ENCODE measurements around the gene ATL3. TPM values are rescaled to one million over a fixed set of nuclear protein-coding genes. Genes with fewer than 3 reads are reported as not detected.
"Not testable (repeated sequence)": the region's sequence is repeated elsewhere in the genome, so short reads cannot be mapped to it uniquely, and the experiment has no call there.

The ATL3 gene
- total RNA-seq, 4 donors from 2014 or later, result 81.4 to 102 (median 92.9) TPM

- Histone ChIP-seq H3K27ac (peak overlapping the region; percentile 86 to 99 (median 91)), H3K4me1 (peaks cover 0 to 83% (median 46%) of the 10 kb centered on the region in 4 donors), H3K4me3 (peak overlapping the region in 2 of 4 donors; percentile 17 to 69), H3K27me3 (no peaks in the 10 kb centered on the region), H3K36me3 (peaks cover 0 to 8% (median 0%) of the 10 kb centered on the region in 3 donors), H3K9me3 (no peaks in the 10 kb centered on the region)
- TF ChIP-seq, protein P1, sequence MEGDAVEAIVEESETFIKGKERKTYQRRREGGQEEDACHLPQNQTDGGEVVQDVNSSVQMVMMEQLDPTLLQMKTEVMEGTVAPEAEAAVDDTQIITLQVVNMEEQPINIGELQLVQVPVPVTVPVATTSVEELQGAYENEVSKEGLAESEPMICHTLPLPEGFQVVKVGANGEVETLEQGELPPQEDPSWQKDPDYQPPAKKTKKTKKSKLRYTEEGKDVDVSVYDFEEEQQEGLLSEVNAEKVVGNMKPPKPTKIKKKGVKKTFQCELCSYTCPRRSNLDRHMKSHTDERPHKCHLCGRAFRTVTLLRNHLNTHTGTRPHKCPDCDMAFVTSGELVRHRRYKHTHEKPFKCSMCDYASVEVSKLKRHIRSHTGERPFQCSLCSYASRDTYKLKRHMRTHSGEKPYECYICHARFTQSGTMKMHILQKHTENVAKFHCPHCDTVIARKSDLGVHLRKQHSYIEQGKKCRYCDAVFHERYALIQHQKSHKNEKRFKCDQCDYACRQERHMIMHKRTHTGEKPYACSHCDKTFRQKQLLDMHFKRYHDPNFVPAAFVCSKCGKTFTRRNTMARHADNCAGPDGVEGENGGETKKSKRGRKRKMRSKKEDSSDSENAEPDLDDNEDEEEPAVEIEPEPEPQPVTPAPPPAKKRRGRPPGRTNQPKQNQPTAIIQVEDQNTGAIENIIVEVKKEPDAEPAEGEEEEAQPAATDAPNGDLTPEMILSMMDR (IDR thresholded peaks at IDR 0.05), result no peak
- TF ChIP-seq POLR2A (IDR thresholded peaks at IDR 0.05), result no peak
- no peak for TF ChIP-seq EP300 (IDR thresholded peaks at IDR 0.05)
- WGBS, 2 donors, result 47 to 54% methylated on average over 11 of the region's 11 CpGs
- no peak for DNase-seq (ENCODE audit: low spot score in 2 of 2)
Observed at GRCh38 chr11:63608353-63609345, 62.5 kb downstream of the ATL3 start.

DNA sequence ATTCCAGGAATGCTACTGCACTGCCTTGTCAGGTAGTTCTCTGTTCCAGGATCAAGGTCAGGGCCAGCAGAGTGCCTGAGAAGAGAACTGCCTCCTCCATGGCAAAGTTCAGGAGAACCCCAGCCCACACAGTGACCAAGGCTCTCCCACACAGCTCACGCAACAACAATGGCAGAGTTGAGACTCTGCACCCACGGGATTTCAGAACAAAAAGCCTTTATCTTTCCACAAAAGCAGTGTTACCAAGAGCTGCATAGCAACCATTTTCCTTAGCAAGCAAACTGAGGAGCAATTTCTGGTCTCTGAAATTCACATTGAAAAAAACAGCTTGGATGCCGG is 68.0 kb downstream of the ATL3 start:
- 17 to 24% methylated on average over 3 of the region's 3 CpGs for WGBS, 2 donors
- Histone ChIP-seq H3K27ac (peak overlapping the region; percentile 61 to 99 (median 79)), H3K4me1 (peaks cover 0 to 90% (median 26%) of the 10 kb centered on the region in 4 donors), H3K4me3 (no peak overlapping the region), H3K36me3 (peaks cover 0 to 9% (median 0%) of the 10 kb centered on the region in 3 donors), H3K9me3 (no peaks in the 10 kb centered on the region), H3K27me3 (no peaks in the 10 kb centered on the region)
- peak in 1 of 2 donors; percentile 89 for TF ChIP-seq EP300 (IDR thresholded peaks at IDR 0.05)
- TF ChIP-seq POLR2A (IDR thresholded peaks at IDR 0.05), result peak in 1 of 2 donors; percentile 22
- TF ChIP-seq, protein P1 (IDR thresholded peaks at IDR 0.05), result no peak
- no peak for DNase-seq (ENCODE audit: low spot score in 2 of 2)

DNA sequence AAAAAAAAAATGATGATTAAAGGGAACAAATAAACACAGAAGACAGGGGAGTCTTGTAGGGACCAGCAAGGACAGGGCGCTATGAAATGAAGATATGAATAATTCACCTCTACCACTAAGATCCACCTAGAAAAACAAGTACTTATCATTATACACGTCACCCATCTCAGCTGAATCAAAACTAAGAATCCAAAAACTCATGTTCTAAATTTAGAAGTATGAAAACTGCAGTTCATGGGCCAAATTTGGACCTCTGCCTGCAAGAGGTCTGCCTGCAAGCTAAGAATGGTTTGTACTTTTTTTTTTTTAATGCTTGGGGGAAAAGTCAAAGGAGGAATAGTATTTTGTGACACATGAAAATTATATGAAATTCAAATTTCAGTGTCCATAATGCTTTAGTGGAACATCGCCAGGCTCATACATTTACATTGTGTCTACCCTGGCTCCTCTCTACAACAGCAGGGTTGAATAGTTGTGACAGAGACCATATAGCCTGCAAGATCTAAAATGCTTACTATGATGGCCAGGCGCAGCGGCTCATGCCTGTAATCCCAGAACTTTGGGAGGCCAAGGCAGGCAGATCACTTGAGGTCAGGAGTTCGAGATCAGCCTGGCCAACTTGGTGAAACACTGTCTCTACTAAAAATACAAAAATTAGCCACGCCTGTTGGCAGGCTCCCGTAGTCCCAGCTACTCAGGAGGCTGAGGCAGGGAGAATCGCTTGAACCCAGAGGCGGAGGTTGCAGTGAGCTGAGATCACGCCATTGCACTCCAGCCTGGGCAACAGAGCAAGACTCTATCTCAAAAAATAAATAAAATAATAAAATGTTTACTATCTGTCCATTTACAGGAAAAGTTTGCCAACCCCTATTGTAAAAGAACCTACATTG is 68.6 kb downstream of the ATL3 start:
- peak overlapping the region; percentile 61 to 99 (median 79) for H3K27ac ChIP-seq
- H3K9me3 ChIP-seq; H3K4me3 ChIP-seq; H3K27me3 ChIP-seq; DNase-seq (ENCODE audit: low spot score in 2 of 2): not testable (repeated sequence)
- peaks cover 0 to 15% (median 0%) of the 10 kb centered on the region in 3 donors for H3K36me3 ChIP-seq
- WGBS, 2 donors, result 48 to 50% methylated on average over 11 of the region's 11 CpGs
- H3K4me1 ChIP-seq, result peaks cover 0 to 89% (median 26%) of the 10 kb centered on the region in 4 donors
- TF ChIP-seq EP300 (IDR thresholded peaks at IDR 0.05), result peak; percentile 10 to 21

GRCh38 chr11:63599211-63600122 is 71.7 kb downstream of the ATL3 start:
- Histone ChIP-seq H3K27ac (peak overlapping the region in 3 of 4 donors; percentile 13 to 99 (median 94)), H3K27me3 (no peaks in the 10 kb centered on the region), H3K4me1 (peaks cover 0 to 79% (median 20%) of the 10 kb centered on the region in 4 donors), H3K36me3 (peaks cover 0 to 36% (median 0%) of the 10 kb centered on the region in 3 donors), H3K9me3 (no peaks in the 10 kb centered on the region), H3K4me3 (no peak overlapping the region)
- no peak for DNase-seq (ENCODE audit: low spot score in 2 of 2)
- TF ChIP-seq EP300 (IDR thresholded peaks at IDR 0.05) (no peak), POLR2A (IDR thresholded peaks at IDR 0.05) (no peak)
- TF ChIP-seq, protein P1 (IDR thresholded peaks at IDR 0.05), result no peak
- WGBS, 2 donors, result 67 to 69% methylated on average over 7 of the region's 7 CpGs

Data from tibial nerve (tissue), 4 donors.